AG04449 (cell line): Measurements from ENCODE around the gene HMGB3.

Experiments used
- CTCF ChIA-PET: fragments of 350-600 bp; formaldehyde crosslinking; extraction: SDS; loops from one replicate; lab custom pipeline; 2021; ENCODE audit warnings: antibody characterized with exemption; lab: Yijun Ruan, JAX
- POLR2A ChIA-PET: fragments of 400-600, 350-600 bp; formaldehyde crosslinking; extraction: SDS; loops from one replicate; lab custom pipeline; 2020; ENCODE audit warnings: antibody characterized with exemption, inconsistent platforms; lab: Yijun Ruan, JAX
- DNase-seq: peaks from one replicate; pipeline ENCODE4 v3.0.0-alpha.2; 2010; ENCODE audit warnings: low read depth, low spot score
- H3K4me3 ChIP-seq: 2 replicates; pipeline ENCODE4 v1.5.1; 2011; ENCODE audit warnings: low read depth, mild to moderate bottlenecking, control low read depth, low read length
- CTCF ChIP-seq: IDR thresholded peaks from one replicate; pipeline ENCODE4 v1.5.1; 2011; ENCODE audit warnings: mild to moderate bottlenecking, moderate library complexity, low read length, control low read depth, inconsistent platforms; ENCODE audit not compliant: insufficient read depth; ENCODE audit errors: missing control alignments

Gene HMGB3

GRCh38 chrX:151030845-151031244 is 47.7 kb downstream of the HMGB3 start:
- CTCF ChIA-PET = no interaction called here
- DNase-seq = no peak
- POLR2A ChIA-PET = no interaction called here
- H3K4me3 ChIP-seq = no peak overlapping the region
- TF ChIP-seq CTCF = no peak

GRCh38 chrX:151031391-151031975 is 48.3 kb downstream of the HMGB3 start:
- POLR2A ChIA-PET = no interaction called here

GRCh38 chrX:151039351-151039750 is 56.2 kb downstream of the HMGB3 start:
- TF ChIP-seq CTCF = no peak
- no peak for DNase-seq
- no peak overlapping the region for H3K4me3 ChIP-seq
- ChIA-PET CTCF (interaction anchor here (0.7 kb wide), 1 partner anchor 267 kb away, joined by 3 read pairs; no protein-coding TSS in a partner anchor), POLR2A (no interaction called here)

More at GRCh38 chrX:151031391-151031975, 48.3 kb downstream of the HMGB3 start:
- H3K4me3 ChIP-seq = no peak overlapping the region
- TF ChIP-seq CTCF = no peak
- DNase-seq = no peak
- CTCF ChIA-PET = no interaction called here
